ENCODE results near the gene PPP2R5A.

PPP2R5A gene

DNA sequence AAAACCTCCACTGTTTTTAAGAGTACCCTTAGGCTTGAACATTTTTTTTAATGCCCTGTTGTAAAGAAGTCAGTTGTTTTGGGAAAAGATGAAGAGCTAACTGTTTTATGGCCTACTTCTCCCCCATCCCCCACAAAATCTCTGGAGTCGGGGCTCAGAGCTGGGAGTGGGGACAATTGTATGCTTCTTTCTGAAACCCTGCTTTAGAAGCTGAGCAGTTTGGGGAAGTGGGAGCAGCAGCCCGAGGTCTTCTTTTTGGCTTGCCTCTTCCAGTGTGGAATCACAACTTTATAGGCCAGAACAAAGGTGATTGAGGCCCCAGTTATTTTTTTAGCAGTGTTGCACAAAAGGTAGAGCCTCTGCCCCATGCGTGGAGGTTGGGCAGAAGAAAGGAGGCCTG lies 25.2 kb downstream of the PPP2R5A start:
- TF ChIP-seq FOXM1 (IDR thresholded peaks at IDR 0.05; ENCODE audit: borderline replicate concordance, low read depth) (no peak), CEBPB (IDR thresholded peaks at IDR 0.05) (no peak), TCF12 (IDR thresholded peaks at IDR 0.05; ENCODE audit: low read depth) (no peak), EP300 (IDR thresholded peaks at IDR 0.05; ENCODE audit: borderline replicate concordance) (no peak), YY1 (IDR thresholded peaks at IDR 0.05; ENCODE audit: low read depth) (no peak), CREB1 (IDR thresholded peaks at IDR 0.05; ENCODE audit: low read depth) (no peak), ZBTB7A (IDR thresholded peaks at IDR 0.05; ENCODE audit: low read depth) (no peak), NFIC (IDR thresholded peaks at IDR 0.05) (no peak), TEAD4 (IDR thresholded peaks at IDR 0.05) (no peak), RAD21 (IDR thresholded peaks at IDR 0.05; ENCODE audit: low read depth) (no peak), TAF1 (IDR thresholded peaks at IDR 0.05; ENCODE audit: low read depth) (no peak), EGR1 (IDR thresholded peaks at IDR 0.05) (no peak)
- TF ChIP-seq, protein P1, sequence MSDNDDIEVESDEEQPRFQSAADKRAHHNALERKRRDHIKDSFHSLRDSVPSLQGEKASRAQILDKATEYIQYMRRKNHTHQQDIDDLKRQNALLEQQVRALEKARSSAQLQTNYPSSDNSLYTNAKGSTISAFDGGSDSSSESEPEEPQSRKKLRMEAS (IDR thresholded peaks at IDR 0.05), result no peak
- TF ChIP-seq, protein P2, sequence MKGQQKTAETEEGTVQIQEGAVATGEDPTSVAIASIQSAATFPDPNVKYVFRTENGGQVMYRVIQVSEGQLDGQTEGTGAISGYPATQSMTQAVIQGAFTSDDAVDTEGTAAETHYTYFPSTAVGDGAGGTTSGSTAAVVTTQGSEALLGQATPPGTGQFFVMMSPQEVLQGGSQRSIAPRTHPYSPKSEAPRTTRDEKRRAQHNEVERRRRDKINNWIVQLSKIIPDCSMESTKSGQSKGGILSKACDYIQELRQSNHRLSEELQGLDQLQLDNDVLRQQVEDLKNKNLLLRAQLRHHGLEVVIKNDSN (IDR thresholded peaks at IDR 0.05), result no peak
- TF ChIP-seq, protein P3, sequence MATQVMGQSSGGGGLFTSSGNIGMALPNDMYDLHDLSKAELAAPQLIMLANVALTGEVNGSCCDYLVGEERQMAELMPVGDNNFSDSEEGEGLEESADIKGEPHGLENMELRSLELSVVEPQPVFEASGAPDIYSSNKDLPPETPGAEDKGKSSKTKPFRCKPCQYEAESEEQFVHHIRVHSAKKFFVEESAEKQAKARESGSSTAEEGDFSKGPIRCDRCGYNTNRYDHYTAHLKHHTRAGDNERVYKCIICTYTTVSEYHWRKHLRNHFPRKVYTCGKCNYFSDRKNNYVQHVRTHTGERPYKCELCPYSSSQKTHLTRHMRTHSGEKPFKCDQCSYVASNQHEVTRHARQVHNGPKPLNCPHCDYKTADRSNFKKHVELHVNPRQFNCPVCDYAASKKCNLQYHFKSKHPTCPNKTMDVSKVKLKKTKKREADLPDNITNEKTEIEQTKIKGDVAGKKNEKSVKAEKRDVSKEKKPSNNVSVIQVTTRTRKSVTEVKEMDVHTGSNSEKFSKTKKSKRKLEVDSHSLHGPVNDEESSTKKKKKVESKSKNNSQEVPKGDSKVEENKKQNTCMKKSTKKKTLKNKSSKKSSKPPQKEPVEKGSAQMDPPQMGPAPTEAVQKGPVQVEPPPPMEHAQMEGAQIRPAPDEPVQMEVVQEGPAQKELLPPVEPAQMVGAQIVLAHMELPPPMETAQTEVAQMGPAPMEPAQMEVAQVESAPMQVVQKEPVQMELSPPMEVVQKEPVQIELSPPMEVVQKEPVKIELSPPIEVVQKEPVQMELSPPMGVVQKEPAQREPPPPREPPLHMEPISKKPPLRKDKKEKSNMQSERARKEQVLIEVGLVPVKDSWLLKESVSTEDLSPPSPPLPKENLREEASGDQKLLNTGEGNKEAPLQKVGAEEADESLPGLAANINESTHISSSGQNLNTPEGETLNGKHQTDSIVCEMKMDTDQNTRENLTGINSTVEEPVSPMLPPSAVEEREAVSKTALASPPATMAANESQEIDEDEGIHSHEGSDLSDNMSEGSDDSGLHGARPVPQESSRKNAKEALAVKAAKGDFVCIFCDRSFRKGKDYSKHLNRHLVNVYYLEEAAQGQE (IDR thresholded peaks at IDR 0.05; ENCODE audit: low read depth), result no peak

DNA sequence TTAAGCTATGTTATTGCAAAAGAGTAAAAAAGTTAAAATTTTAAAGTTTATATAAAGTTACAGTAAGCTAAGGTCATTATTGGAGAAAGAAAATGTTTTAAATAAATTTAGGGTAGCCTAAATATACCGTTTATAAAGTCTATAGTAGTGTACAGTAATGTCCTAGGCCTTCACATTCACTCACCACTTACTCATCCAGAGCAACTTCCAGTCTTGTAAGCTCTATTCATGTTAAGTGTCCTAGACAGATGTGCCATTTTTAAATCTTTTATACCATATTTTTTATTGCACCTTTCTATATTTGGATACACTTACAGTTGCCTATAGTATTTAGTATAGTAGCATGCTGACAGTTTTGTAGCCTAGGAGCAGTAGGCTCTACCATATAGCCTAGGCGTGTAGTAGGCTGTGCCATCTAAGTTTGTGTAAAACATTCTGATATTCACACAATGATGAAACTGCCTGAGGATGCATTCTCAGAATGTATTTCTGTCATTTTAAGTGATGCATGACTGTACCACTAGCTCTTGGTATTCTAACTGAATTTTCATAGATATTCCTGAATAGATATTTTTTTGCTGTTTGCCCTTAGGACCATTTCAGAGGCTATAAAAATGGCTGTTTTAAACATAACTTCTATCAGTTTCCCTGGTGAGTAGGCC lies 26.8 kb downstream of the PPP2R5A start:
- no peak for TF ChIP-seq CREB1 (IDR thresholded peaks at IDR 0.05; ENCODE audit: low read depth)
- TF ChIP-seq EGR1 (IDR thresholded peaks at IDR 0.05), result no peak
- no peak for TF ChIP-seq NFIC (IDR thresholded peaks at IDR 0.05)
- no peak for TF ChIP-seq RAD21 (IDR thresholded peaks at IDR 0.05; ENCODE audit: low read depth)
- TF ChIP-seq, protein P2 (IDR thresholded peaks at IDR 0.05), result no peak
- no peak for TF ChIP-seq ZBTB7A (IDR thresholded peaks at IDR 0.05; ENCODE audit: low read depth)
- no peak for TF ChIP-seq EP300 (IDR thresholded peaks at IDR 0.05; ENCODE audit: borderline replicate concordance)
- TF ChIP-seq TCF12 (IDR thresholded peaks at IDR 0.05; ENCODE audit: low read depth), result no peak
- TF ChIP-seq TEAD4 (IDR thresholded peaks at IDR 0.05), result no peak
- TF ChIP-seq FOXM1 (IDR thresholded peaks at IDR 0.05; ENCODE audit: borderline replicate concordance, low read depth), result no peak
- TF ChIP-seq, protein P1 (IDR thresholded peaks at IDR 0.05), result no peak
- TF ChIP-seq, protein P3 (IDR thresholded peaks at IDR 0.05; ENCODE audit: low read depth), result no peak
- no peak for TF ChIP-seq CEBPB (IDR thresholded peaks at IDR 0.05)

DNA sequence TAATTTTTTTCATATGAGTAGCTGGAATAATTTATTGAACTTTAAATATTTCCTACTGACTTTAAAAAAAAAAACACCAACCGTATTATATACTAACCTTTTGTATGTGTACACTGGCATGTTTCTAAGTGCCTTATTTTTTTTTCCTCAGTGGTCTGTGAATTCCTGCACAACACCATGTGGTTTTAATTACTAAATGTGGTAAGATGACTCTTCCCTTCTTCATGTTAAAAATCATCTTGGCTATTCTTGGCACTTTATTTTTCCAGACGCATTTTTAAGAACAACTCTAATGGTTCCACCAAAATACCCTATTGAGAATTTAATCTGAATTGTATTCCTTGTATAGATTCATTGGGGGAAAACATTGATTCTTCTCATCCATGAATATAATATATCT lies 28.4 kb downstream of the PPP2R5A start:
- TF ChIP-seq ZBTB7A (IDR thresholded peaks at IDR 0.05; ENCODE audit: low read depth), result no peak
- TF ChIP-seq, protein P3 (IDR thresholded peaks at IDR 0.05; ENCODE audit: low read depth), result no peak
- no peak for TF ChIP-seq NFIC (IDR thresholded peaks at IDR 0.05)
- TF ChIP-seq, protein P2 (IDR thresholded peaks at IDR 0.05), result no peak
- TF ChIP-seq TEAD4 (IDR thresholded peaks at IDR 0.05), result no peak
- TF ChIP-seq EGR1 (IDR thresholded peaks at IDR 0.05), result no peak
- TF ChIP-seq FOXM1 (IDR thresholded peaks at IDR 0.05; ENCODE audit: borderline replicate concordance, low read depth), result no peak
- TF ChIP-seq CREB1 (IDR thresholded peaks at IDR 0.05; ENCODE audit: low read depth), result no peak
- no peak for TF ChIP-seq EP300 (IDR thresholded peaks at IDR 0.05; ENCODE audit: borderline replicate concordance)
- no peak for TF ChIP-seq TAF1 (IDR thresholded peaks at IDR 0.05; ENCODE audit: low read depth)
- TF ChIP-seq, protein P1 (IDR thresholded peaks at IDR 0.05), result no peak
- no peak for TF ChIP-seq YY1 (IDR thresholded peaks at IDR 0.05; ENCODE audit: low read depth)
- TF ChIP-seq CEBPB (IDR thresholded peaks at IDR 0.05), result no peak
- TF ChIP-seq RAD21 (IDR thresholded peaks at IDR 0.05; ENCODE audit: low read depth), result no peak
- TF ChIP-seq TCF12 (IDR thresholded peaks at IDR 0.05; ENCODE audit: low read depth), result no peak
